Stimulated activated CD8-positive, alpha-beta memory T cell treated with anti-CD3 and anti-CD28 coated beads, Interleukin-4, amount 100 ng/mL, for 1 hour (primary cell): Measurements from ENCODE around the gene METAP1D.

Experiments used
- DNase-seq, 2 donors: peaks; one replicate each; pipeline ENCODE4 v3.0.0-alpha.2; 2020; ENCODE audit warnings: low read depth in 2 of 2, low spot score in 1 of 2

METAP1D gene

GRCh38 chr2:172079416-172079815 lies 79.7 kb downstream of the METAP1D start:
- DNase-seq, result no peak

- no peak for DNase-seq
Observed at GRCh38 chr2:172079838-172080640, 80.3 kb downstream of the METAP1D start.

- DNase-seq, result no peak
Observed at GRCh38 chr2:172080641-172081220, 81.0 kb downstream of the METAP1D start.

GRCh38 chr2:172081221-172082022 lies 81.7 kb downstream of the METAP1D start:
- no peak for DNase-seq

- no peak for DNase-seq
Observed at GRCh38 chr2:172082105-172082943, 82.6 kb downstream of the METAP1D start.

DNA sequence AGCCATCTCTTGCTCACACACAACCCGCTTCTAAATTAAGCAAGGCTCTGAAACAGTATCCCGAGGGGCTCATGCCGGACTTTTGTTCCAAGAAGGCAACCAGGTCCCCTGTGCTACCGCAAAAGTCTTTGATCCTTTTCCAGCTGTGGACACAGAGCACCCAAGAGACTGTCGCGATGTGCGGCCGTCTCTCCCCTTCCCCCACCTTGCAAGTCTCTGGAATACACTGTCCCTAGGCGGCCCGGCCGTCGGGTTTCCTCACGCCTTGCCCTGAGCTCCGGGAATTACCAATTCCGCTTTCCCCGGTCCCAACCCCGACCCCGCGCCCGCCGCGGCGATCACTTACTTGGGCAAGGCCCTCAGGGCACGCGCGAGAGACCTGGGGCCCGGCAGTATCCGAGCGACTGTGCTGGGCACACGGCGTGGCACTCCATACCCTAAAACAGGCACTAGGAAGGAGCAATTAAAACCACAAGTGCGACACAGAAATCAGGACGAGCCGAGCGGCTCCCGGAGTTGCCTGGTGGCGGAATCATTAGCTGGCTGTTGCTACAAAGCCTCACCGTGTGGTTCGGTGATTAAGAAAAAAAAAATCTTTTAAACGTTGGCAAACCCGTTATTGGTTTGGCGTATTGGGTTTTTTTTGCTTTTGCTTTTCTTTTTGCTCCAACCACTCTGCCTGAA lies 83.3 kb downstream of the METAP1D start:
- no peak for DNase-seq

DNA sequence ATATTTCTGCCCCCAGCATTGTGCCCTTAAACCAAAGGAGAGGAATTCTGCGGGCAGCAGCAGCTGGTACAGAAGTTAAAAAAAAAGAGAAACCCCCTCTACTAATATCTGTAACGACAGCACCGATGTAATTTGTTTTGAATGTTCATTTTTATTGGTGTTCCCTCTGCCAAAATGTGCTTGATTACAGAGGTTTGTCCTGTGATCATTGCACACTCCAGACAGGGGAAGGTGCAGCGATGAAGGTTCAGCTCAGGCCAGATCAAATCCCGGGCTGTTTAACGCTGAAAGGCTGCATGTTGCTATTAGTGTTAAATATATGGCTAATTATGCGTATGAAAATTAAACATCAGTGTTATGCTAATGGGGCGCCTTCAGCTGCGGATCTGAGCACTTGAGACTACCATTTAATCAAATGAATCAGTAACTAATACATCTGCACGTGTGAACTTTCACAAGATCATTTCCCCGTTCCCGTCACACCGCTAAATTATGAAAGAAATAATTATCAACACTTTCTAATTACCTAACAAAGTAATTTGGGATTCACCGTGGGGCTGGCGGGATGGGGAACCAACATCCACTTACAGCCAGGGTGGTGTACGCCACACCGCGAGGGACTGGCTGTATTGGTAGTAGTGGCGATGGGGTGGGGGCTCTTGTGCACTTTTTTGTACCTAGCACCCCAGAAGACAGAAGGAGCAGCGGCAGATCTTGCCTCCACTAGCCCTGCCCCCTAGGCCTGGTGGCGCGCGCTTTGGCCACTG lies 84.1 kb downstream of the METAP1D start:
- DNase-seq, result no peak

DNA sequence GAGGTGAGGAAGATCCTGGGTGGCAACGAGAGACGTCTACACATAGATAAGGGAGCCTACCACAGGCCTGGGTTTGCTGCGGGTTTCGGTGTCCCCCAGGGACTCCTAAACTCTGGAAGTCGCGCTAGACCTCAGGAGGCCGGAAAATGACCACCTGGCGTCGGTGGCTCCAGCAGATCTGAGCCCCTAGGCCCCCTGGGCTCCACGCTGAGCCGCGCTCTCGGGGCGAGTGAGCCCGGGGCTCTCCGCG lies 84.6 kb downstream of the METAP1D start:
- DNase-seq, result no peak

DNA sequence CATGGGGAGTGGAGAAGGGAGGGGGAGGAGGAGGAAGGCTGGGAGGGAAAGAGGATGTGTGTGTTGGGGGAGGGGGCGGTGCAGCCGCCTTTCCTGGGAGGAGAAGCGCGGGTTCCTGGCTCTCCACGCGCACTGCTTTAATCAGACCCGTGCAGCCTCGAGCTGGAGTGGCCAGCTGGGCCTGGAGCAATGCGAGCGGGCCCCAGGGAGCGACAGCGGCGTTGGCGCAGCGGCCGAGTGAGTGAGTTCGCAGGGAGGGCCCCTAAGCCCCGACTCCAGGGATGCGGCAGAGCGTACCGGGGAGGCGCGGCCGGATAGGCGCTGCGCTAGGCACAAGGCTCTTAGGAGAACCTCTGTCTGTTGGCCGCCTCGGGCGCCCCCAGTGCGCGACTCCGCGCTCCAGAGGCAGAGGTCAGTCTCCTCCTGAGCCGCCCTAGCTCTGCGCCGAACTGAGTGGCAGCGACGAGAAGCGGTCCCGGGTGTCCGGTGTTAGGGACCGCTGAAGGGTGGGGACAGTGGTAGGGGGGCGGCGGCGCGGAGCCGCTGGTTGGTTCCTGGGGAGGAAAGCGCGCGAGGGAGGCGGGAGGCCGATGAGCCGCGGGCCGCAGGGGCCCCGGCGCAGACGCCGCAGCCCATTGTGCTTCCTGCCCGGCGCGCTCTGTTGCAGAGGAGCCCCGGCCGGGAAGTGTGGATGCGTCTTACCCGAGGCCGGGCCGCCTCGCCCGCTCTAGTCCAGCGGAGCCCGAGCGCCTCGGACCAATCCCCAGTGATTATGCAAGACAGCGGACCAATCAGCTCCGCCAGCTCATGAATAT lies 85.1 kb downstream of the METAP1D start:
- DNase-seq, result no peak

- DNase-seq, result no peak
Observed at GRCh38 chr2:172085460-172086159, 85.9 kb downstream of the METAP1D start, which contains the start of gene DLX1. TSS of gene DLX1 (plus strand) at chr2:172085507. CDS start at chr2:172085678, 171 bp downstream.

DNA sequence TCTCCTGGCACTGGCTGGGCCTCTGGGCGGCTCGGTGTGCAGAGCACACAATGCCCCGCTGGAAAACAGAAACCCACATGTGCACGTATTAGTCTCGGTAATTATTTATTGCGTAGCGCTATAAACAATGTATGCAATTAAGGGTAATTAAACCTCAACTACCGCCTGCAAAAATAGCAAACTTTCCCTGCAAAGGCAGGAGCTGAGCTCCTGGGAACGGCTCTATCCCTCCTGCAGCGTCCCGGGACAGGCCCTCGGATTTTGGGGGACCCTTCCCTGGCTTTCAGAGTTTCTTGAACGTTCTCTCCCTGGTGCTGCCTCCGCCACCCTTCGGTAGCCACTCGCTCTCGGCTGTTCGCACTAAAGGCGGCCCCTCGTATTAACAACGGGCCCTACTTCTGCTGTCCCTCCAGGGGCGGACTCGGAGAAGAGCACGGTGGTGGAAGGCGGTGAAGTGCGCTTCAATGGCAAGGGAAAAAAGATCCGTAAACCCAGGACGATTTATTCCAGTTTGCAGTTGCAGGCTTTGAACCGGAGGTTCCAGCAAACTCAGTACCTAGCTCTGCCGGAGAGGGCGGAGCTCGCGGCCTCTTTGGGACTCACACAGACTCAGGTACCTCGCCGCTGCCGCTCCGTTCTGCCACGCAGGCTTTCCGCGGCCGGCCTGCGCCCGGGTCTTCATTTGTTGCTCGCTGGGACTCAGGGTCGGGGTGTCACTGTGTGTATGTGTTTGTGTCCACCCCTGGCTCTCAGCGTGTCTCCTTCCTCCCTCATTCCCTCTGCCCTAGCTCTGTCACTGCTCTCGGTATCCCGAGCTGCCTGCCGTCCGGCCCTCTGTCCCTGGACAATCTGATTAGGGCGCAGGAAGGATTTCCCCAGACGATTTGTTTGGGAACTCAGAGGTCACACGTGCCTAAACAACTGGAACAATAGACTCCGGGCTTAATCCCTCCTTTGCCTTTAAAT lies 86.8 kb downstream of the METAP1D start:
- DNase-seq, result no peak

DNA sequence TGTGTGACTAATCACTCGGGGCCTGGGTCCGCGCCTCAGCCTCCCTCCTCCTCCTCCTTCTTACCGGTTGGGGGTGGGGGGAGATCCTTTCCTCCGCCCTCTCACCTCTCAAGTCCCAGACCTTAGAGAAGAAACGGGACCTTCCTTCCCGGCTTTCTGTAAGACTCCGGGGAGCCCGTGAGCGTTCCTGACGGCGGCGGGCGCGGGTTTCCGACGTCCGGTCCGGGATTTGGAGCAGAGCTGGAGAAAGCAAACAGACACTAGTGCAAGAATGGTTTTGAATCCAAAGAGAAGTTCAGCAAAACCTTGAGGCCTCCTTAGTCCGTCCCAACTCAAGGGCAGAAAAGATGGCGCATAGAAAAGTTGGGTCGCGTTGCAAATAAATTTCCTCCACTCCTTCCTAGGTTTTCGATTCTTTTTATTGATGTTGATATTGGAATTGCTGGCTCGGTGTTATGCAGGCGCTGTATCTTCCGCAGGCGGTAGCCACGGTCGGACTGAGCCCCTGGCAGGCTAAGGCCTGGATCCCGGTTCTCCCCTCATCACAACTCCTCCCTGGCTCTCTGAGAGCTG lies 87.5 kb downstream of the METAP1D start:
- DNase-seq, result no peak

- DNase-seq, result no peak
Observed at GRCh38 chr2:172087780-172088244, 88.1 kb downstream of the METAP1D start.

DNA sequence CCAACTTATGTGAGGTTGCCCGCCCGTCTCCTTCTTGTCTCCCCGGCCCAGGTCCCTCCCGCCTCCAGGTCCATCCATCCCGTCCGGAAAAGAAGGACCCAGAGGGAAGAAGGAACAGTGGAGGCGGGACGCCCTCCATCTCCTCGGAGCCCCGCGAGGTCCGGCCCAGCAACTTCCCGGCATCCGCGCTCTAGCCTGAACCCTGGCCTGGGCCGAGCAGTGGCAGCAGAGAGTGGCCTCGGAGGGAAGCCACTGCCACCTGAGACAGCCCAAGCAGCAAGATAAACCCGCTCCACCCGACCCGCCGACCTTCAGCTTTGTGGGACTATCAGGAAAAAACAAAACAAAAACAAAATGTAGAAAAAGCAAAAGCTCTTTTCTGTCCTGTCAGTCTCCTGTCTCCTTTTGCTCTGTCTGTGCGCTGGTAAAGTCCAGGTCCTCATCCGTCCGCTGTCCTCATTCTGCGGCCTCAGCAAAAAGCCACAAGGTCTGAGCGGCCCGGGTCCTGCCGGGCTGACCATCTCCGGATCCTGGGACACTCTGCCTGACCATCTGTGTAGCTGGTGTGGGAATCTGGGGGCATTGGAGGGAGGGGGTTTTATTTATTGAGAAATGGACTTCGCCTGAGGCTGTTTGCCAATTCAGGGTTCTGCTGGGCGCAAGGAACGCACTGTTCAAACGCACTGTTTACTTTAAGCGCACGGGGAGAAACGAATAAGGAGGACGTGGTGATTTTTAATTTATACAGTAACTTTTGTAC lies 88.7 kb downstream of the METAP1D start:
- DNase-seq, result no peak

DNA sequence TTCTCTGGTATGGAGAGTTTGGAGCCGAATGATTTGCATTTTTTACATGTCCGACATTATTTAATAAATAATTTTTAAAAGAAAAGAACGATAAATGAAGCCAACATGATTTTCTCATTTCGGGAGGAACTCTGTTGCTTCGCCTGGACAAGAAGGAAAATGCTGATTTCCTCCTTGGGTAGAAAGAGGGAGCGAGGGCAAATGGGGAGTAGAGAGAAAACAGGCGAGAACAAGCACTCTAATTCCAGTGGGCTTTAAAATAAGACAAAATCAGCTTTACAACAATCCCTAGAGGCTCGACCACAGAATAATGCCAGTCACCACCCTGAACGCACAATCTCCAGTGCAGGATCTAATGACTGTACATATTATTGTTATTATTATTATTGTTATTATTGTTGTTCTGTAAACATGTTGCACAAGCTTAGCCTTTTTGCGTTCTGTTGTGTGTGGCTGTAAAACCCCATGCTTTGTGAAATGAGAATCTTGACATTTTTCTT lies 89.3 kb downstream of the METAP1D start:
- no peak for DNase-seq

- DNase-seq, result no peak
Observed at GRCh38 chr2:172089633-172090032, 89.9 kb downstream of the METAP1D start.
